Stimulated activated CD8-positive, alpha-beta memory T cell treated with anti-CD3 and anti-CD28 coated beads, Interleukin-4, amount 100 ng/mL, for 24 hours (primary cell): ENCODE data around the gene MCHR1.
"Not testable (repeated sequence)": the region's sequence is repeated elsewhere in the genome, so short reads cannot be mapped to it uniquely, and the experiment has no call there.

Source experiments
- DNase-seq: peaks from one replicate; pipeline ENCODE4 v3.0.0-alpha.2; 2020; ENCODE audit warnings: low read depth

The MCHR1 gene

DNA sequence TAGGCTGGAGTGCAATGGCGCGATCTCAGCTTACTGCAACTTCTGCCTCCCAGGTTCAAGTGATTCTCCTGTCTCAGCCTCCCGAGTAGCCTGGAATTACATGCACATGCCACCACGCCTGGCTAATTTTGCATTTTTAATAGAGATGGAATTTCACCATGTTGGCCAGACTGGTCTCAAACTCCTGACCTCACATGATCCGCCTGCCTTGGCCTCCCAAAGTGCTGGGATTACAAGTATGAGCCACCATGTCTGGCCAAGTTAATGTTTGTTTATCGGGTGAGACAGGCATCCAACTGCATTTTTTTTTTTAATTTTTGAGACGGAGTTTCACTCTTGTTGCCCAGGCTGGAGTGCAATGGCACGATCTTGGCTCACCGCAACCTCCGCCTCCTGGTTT, 22.6 kb upstream of the MCHR1 start:
- not testable (repeated sequence) for DNase-seq

DNA sequence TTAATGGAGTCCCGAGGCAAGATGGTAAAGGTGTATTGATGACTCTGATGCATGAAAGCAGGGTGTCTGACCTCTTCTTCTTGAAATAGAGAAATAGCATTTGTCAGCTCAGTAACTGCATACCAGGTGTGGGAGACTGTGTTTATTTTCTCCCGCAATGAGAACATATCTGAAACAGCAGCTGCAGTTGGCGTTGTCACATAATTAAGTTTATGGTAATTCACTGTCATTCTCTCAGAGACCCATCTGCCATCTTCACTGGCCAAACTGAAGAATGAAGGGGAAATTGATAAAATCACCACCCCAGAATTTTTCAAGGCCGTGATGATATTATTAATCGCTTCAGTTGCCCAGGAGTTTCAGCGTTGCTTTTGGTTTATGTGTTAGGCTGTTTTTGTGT, 20.1 kb upstream of the MCHR1 start:
- no peak for DNase-seq

DNA sequence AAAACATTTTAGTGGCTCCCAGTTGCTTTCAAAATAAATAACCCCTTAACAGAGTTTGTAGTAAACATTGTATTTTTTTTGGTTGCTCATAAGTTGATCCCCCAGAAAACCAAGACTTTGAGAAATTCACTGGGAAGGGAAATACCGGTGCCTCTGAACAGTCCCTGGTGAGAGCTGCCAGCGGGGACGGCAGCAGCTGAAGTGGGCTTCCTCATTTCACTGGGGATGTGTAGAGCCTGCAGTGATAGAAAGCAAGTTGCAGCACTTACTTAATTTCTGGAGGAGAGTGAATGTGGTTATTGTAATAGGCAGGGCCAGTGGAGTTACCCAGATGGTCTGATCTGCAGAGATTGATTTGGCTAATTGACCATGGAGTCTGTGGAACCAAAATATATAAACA, 18.6 kb upstream of the MCHR1 start:
- DNase-seq: no peak

DNA sequence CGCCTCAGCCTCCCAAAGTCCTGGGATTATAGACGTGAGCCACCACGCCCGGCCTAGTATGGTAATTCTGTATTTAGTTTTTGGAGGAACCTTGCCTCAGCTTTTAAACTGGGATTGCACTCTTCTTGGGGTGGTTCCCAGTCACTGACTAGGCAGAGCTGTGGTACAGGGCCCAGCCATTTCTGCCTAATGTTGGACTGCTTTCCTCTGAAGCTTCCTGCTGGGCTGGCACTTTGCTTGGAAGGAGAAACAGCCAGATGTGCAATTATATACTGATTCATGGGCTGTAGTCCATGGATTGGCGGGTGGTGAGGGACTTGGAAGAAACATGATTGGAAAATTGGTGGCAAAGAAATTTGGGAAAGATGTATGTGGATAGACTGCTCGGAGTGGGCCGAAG, 17.6 kb upstream of the MCHR1 start:
- DNase-seq: no peak

DNA sequence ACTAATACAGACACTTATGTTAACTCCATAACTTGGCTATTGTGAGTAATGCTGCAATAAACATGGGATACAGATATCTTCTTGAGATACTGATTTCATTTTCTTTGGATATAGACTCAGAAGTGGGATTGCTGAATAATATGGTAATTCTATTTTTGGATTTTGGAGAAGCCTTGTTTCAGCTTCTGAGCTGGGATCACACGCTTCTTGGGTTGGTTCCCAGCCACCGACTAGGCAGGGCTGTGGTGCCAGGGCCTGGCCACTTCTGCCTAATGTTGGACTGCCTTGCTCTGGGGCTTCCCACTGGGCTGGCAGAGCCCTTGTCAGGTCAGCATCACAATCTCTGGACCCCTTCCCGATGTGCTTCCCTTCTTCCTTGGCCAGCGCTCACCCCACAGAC, 14.0 kb upstream of the MCHR1 start:
- no peak for DNase-seq

DNA sequence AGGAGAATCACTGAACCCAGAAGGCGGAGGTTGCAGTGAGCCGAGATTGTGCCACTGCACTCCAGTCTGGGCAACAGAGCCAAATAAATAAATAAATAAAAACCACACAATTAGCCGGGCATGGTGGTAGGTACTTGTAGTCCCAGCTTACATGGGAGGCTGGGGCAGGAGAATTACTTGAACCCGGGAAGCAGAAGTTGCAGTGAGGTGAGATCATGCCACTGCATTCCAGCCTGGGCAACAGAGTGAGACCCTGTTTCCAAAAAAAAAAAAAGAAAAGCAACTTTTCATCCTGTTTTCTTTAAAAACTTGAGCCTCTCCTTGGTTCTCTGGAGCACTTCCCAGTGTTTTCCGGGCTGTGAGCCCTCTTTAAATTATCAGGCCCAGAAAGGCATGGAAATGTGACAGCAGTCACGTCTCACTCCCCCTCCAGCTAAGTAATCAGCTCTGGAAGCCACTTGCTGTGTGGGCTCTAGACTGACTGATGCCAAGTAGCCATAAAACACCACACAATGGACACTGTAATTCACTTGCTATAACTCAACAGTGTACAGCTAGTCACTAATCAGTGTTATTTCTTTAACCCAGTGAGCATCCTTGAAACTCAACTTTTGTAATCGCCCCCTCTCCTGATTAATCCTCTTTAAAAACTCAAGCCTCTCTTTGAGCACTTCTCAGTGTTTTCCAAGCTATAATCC, 13.0 kb upstream of the MCHR1 start:
- no peak for DNase-seq

DNA sequence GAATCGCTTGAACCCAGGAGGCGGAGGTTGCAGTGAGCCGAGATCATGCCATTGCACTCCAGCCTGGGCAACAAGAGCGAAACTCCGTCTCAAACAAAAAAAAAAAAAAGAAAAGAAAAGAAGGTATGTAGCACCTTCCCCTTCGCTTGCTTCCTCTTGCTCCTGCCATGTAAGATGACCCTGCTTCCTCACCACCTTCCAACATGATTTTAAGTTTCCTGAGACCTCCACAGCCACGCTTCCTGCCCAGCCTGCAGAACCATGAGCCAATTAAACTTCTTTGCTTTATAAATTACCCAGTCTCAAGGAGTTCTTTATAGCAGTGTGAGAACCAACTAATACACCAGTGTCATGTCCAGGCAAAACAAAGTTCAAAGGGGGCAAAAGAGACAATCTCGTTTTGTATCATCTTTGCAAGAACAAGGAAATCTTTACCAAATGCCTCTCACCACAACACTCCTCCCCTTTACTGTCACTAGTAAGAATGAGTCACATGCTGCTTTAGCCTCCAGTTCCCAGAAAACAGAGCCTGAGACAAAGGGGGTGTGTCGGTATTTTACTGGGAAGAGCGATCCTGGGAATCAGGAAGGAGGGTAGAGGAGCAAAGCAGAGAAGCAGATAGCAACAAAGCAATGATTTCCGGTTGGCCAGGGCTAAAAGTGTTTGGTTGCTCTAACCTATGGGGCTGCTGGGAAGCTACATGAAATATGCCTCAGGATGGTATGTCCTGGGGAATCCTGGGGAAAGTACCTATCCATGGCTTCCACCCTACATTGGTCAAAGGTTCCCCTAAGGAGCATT, 10.5 kb upstream of the MCHR1 start:
- DNase-seq: no peak

DNA sequence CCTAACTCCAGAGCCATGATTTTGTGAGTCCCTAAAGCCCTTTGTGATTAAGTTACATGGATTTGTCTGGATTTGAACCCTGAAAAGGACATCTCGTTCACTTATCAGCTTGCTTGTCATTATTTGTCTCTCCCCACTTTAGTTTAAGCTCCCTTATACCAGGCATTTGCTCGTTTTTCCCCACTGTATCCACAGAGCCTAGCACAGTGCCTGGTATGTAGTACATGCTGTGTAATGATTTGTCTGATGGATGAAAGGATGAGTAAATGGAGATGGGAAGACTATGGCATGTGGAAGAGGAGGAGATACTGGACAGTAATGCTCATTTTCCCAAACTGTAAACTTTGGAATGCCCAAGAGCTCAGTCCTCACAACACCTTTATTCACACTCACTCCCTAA, 9.2 kb upstream of the MCHR1 start:
- DNase-seq: no peak

DNA sequence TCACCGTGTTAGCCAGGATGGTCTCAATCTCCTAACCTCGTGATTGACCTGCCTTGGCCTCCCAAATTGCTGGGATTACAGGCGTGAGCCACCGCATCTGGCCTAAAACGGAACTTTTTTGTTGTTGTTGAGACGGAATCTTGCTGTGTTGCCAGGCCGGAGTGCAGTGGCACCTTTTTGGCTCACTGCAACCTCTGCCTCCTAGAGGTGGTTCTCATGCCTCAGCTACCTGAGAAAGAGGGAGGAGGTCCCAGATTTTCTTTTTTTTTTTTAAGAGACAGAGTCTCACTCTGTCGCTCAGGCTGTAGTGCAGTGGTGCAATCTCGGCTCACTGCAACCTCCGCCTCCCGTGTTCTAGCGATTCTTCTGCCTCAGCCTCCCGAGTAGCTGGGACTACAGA, 7.9 kb upstream of the MCHR1 start:
- DNase-seq: no peak

DNA sequence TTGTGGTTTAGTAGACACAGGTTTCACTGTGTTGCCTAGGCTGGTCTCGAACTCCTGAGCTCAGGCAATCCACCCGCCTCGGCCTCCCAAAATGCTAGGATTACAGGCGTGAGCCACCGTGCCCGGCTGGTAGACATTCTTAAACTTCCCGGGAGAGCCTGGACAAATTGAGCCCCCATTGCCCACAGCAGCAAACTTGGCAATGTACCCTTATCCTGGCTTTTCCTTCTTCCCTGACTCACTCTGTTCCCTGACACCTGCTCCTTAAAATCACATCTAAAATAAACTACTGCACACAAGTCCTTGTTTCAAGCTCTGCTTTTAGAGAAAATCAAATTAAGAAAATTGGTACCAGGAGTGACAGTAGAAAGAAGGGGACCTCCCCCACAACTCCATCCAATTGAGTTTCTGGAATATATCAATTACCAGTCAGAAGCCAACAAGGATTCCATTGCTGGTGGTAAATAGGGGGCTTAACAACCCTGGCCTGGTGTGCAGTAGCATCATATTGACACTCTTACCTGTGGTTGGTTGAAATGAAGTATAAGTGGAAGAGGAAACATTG, 7.4 kb upstream of the MCHR1 start:
- no peak for DNase-seq

DNA sequence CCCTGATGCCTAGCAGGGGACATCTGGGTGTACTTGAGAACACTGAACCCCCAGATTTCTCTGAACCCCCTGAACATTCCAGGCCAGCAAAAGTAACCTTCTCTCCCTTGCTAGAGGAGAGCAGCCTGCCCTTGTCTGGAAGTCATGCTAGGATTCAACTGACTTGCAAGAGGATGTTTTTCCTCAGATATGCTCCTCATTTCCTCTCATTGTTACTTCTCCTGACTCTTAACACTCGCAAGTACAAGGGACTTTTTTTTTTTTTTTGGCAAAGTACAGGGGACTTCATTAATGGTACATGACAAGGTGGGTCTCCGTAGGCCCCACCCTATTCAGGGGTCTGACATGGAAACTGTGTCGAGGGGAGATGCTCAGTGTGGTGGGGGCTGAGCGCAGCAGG, 6.3 kb upstream of the MCHR1 start:
- DNase-seq: no peak

DNA sequence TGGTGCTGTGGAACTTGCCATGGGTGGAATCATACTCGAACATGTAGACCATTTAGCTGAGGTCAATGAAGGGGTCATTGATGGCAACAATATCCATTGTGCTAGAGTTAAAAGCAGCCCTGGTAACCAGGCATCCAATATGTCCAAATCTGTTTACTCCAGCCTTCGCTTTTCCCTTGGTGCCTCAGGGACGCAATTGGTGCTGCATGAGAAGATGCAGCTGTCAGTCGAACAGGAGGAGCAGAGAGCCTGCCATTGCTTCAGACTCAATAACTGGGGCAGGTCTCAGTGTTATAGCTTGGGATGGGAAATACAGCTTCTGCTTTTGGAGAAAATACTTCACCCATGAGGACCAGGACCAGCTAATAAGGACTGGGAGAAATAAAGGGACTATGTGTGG, 5.0 kb upstream of the MCHR1 start:
- DNase-seq: no peak

DNA sequence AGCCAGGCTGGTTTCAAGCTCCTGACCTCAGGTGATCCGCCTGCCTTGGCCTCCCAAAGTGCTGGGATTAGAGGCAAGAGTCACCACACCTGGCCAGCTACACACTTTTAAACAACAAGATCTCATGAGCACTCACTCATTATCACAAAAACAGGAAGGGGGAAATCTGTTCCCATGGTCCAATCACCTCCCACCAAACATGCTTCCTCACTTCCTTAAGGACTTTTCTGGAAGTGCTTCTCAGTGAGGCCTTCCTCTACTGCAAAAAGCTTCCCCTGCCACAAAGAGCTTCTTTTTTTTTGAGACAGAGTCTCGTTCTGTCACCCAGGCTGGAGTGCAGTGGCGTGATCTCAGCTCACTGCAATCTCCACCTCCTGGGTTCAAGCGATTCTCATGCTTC, 3.1 kb upstream of the MCHR1 start:
- not testable (repeated sequence) for DNase-seq

DNA sequence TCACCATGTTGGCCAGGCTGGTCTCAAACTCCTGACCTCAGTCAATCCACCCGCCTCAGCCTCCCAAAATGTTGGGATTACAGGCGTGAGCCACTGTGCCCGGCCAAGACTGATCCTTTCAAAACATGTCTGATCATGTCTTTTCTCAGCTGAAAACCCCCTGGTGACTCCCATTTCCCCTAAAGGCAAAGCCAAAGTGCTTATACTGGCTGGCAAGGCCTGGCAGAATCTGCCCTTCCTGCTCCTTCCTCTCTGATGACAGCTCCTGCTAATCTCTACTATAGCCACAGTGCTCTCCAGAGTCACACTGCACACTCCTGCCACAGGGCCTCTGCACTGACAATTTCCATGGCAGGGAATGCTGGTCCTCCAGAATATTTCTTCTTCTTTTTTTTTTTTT, 2.6 kb upstream of the MCHR1 start:
- no peak for DNase-seq

DNA sequence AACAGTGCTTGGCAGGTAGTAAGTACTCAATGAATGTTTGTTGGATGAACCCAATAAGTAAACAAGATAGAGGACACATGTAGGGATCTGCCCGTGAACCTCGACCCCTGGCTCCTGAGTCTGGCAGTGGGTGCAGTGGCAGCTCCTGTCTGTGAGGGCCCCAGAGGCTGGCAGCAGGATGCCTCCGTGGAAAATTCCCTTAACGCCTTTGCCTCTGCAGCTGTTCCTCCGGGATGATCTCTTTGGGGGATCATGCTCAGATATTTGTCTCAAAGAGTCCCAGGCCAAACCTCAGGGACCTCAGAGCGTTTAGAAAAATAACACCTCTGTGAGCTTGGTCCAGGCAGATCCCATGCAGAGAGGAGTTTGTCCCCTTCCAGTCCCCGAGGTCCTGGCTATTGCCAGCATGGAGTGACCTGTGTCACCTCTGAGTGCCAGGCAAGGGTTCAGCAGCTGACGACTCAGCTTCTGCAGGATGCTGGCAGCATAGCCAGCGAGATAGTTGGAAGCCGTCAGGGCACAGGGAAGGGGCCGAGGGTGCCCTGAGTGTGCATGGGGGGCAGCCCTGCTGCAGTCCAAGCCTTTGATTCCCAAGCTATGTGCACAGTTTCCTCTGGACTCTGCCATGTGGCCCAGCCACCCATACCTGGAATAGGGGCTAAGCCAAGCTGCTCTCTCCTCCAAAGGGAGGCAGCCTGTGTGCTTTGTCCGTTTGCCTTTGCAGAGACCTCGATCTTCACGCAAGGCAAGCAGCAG, 613 bp upstream of the MCHR1 start:
- no peak for DNase-seq

DNA sequence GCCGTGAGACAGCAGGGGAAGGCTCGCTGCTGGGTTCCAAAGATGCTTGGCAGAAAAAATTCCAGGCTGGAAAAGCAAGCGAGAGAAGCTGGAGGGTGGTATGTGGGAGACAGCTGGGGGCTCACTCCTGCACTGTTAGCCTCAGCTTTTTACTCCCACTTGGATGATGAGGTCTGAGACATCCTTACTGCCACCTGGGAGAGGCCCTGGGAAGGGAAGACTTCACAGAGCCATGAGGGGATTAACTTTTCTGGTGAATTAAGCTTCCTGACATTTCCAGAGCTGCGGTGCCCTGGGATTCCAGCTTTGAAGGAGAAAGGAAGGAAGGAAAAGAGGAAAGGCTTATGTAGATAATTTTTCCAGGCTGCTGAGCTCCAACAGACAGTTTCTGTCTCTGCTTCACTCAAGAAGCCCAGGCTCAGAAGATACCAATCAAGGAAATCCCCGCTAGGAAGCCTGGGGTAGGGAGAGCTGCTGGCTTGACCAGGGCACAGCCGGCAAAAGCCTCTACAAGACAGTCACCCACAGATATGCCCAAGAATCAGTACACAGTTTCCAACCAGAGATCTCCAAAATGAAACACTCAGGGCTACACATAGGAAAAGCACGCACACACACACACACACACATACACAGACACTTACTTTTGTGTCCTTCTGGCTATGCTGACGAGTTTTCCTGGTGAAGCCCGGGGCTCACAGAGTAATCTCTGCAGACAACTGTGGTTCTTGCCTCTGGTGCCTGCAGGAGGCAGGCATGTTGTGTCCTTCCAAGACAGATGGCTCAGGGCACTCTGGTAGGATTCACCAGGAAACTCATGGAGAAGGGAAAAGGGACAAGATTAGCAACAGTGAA, 907 bp downstream of the MCHR1 start:
- DNase-seq: no peak

DNA sequence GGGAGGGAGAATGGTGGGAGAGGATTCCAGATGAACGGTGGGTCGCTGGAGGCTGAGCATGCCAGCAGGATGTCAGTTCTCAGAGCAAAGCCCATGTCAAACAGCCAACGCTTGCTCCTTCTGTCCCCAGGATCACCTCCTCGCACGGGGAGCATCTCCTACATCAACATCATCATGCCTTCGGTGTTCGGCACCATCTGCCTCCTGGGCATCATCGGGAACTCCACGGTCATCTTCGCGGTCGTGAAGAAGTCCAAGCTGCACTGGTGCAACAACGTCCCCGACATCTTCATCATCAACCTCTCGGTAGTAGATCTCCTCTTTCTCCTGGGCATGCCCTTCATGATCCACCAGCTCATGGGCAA, 1.5 kb downstream of the MCHR1 start:
- no peak for DNase-seq

DNA sequence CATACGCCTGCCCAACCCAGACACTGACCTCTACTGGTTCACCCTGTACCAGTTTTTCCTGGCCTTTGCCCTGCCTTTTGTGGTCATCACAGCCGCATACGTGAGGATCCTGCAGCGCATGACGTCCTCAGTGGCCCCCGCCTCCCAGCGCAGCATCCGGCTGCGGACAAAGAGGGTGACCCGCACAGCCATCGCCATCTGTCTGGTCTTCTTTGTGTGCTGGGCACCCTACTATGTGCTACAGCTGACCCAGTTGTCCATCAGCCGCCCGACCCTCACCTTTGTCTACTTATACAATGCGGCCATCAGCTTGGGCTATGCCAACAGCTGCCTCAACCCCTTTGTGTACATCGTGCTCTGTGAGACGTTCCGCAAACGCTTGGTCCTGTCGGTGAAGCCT, 2.2 kb downstream of the MCHR1 start:
- DNase-seq: no peak

DNA sequence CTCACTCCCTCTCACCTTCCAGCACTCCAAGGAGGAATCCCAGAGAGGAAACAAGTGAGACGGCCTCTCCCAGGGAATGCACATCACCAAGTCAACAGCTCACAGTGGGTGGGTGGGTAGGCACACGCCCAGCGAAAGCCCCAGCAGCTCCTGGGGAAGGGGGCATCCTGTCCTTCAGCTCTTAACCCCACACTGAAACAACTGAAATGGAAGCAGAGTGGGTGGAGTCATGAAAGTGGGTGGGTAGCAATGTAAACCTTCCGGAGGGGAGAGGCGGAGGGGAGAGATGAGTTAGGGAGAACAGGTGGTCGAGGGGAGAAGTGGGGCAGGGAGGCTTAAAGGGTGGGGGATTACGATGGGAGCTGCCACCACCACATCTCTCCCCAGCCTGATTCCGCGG, 5.4 kb downstream of the MCHR1 start:
- DNase-seq: no peak

DNA sequence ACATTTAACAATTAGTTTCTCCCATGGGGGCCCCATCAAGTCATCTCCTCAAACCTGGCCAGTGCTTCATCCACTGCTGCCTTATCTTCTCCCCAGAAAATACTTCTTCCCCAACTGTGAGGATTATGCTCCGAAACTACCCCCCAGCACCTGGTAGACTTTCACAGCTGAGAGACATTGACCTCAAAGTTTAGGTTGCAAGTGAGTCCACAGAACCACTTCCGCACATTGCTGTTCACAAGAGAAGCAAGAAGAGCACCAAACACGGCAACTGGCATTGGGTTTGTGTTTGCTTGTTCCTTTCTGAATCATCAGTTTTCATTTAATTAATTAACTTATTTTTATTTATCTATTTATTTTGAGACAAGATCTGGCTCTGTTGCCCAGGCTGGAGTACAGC, 6.1 kb downstream of the MCHR1 start:
- DNase-seq: no peak

DNA sequence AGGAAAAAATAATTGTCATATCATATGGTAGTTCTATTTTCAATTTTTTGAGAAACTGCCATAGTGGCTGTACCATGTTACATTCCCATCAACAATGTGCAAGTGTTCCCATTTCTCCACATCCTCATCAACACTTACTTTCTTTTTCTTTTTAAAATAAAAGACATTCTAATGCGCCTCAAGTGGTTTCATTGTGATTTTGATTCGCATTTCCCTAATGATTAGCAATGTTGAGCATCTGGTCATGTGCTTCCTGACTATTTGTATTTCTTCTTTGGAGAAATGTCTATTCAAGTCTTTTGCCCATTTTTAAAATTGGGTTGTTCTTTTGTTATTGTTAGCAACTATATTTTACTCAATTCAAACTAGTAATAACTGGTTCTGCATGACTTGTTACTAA, 8.4 kb downstream of the MCHR1 start:
- DNase-seq: no peak

DNA sequence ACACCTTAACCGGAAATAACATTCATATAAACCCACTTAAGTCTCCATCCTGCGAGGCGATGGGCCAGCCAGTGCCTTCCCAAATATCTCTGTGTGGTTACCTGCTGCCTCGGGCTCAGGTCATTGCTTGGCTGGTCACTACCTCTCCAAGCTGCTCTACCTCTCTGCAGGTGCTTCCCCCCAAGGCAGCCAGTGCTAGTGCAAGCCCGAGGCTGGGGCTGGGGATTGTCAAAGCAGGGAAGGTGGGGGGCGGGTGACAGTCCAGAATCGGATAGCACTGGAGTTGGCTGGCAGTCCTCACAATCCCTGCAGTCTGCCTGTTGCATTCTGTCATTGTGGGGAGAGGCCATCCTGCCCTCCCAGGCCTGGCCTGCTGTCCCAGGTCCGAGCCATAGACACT, 11.1 kb downstream of the MCHR1 start:
- DNase-seq: no peak
